T-helper 17 cell (primary cell): Measurements from ENCODE around the gene GNPAT. TPM values are rescaled to one million over a fixed set of nuclear protein-coding genes. Genes with fewer than 3 reads are reported as not detected.

Experiments
- ATAC-seq: fragments of 150-1000 bp; cut with Tn5 transposase; 2 replicates; pipeline ENCODE4 v1.10.0; 2021; ENCODE audit warnings: mild to moderate bottlenecking, moderate library complexity
- DNase-seq, 3 donors: peaks; one replicate each; pipeline versions ENCODE4 v3.0.0 to v3.0.0-alpha.2; 2020 to 2021
- H3K9me3 ChIP-seq: one replicate; pipeline ENCODE4 v1.7.0; 2013; ENCODE audit warnings: low read length, mild to moderate bottlenecking; ENCODE audit not compliant: control insufficient read depth, poor library complexity, severe bottlenecking
- H3K27ac Mint-ChIP-seq: one replicate; pipeline ENCODE4 v1.8.0; 2022; ENCODE audit warnings: mild to moderate bottlenecking, moderate library complexity, mixed read lengths
- H3K27me3 Mint-ChIP-seq: one replicate; pipeline ENCODE4 v1.8.0; 2022; ENCODE audit warnings: mixed read lengths
- H3K36me3 Mint-ChIP-seq: one replicate; pipeline ENCODE4 v1.8.0; 2022; ENCODE audit warnings: low read depth, mixed read lengths
- H3K4me1 Mint-ChIP-seq: one replicate; pipeline ENCODE4 v1.8.0; 2022; ENCODE audit warnings: mild to moderate bottlenecking, mixed read lengths
- H3K4me3 Mint-ChIP-seq: one replicate; pipeline ENCODE4 v1.8.0; 2022; ENCODE audit warnings: mild to moderate bottlenecking, moderate library complexity, mixed read lengths
- total RNA-seq, 4 donors: library from RNA in 2 of 4; stranded (reverse) in 2 of 4; gene quantifications; one replicate each; pipeline ENCODE4 v1.2.3 and lab custom pipeline; 2022 to 2026

GNPAT gene
- total RNA-seq, 2 donors from 2014 or later: 16.4 to 20.3 TPM

GRCh38 chr1:231238298-231238697 lies 2.7 kb upstream of the GNPAT start:
- H3K4me3 Mint-ChIP-seq: peak overlapping the region; percentile 55
- peaks cover 2% of the 10 kb centered on the region for H3K36me3 Mint-ChIP-seq
- DNase-seq (no peak), ATAC-seq (no peak)
- peaks cover 48% of the 10 kb centered on the region for H3K4me1 Mint-ChIP-seq
- no peak overlapping the region for H3K27ac Mint-ChIP-seq
- no peaks in the 10 kb centered on the region for H3K27me3 Mint-ChIP-seq
- H3K9me3 ChIP-seq: no peaks in the 10 kb centered on the region

DNA sequence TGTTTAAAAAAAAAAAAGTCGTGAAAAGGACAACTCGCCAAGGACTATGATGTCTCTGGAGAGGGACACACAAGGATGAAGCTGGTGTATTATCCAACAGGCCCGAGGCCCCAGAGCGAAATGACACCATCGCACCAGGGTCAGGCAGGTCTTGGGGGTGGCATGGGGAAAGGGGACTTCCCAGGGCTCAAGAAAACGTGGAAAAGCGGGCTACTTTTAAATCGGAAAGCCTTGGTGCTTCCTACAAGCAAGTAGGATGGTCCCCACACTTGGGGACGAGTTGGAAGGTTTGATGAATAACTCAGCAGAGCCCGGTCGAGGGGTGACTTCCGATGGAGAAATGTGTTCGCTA lies 505 bp upstream of the GNPAT start:
- Mint-ChIP-seq H3K27ac (peak overlapping the region; percentile 98), H3K4me1 (peaks cover 61% of the 10 kb centered on the region), H3K27me3 (no peaks in the 10 kb centered on the region), H3K36me3 (peaks cover 2% of the 10 kb centered on the region), H3K4me3 (peak overlapping the region; percentile 96)
- ATAC-seq (no peak), DNase-seq (no peak)
- H3K9me3 ChIP-seq: no peaks in the 10 kb centered on the region

- ATAC-seq (no peak), DNase-seq (no peak)
- peak overlapping the region; percentile 96 for H3K4me3 Mint-ChIP-seq
- no peaks in the 10 kb centered on the region for H3K9me3 ChIP-seq
- no peaks in the 10 kb centered on the region for H3K27me3 Mint-ChIP-seq
- H3K4me1 Mint-ChIP-seq: peaks cover 58% of the 10 kb centered on the region
- peak overlapping the region; percentile 98 for H3K27ac Mint-ChIP-seq
- H3K36me3 Mint-ChIP-seq: peaks cover 2% of the 10 kb centered on the region
These were observed 738 bp downstream of the GNPAT start for GRCh38 chr1:231241750-231242149.

DNA sequence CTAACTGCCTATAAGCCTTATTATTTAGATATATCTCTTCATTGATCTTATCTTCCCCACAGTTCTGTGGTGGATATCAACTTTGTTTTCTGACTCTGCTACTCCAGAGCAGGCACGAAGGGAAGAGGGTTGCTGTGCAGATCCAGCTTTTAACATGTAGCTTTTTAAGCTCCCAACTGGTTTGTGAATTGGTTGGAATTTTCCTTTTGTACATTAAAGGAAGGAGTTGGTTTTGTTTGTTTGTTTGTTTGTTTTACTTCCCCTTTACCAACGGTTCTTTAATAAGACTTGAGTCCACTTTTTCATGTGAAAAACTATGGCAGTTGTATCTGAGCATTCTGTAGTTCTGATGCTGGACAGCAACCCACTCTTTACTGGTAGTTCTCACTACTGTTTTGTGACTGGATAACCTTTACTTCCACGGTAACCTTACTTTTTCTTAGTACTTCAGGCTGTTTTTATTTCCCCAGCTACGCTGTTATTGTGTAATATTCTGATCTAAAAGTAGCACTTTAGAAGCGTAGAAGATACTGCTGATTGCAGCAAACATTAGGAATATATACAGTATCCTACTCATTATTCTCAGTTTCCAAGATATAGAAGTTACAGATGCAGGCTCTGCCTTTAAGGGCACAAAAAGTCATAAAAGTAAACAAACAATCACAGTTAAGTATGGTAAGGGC lies 1.6 kb downstream of the GNPAT start:
- H3K27me3 Mint-ChIP-seq: no peaks in the 10 kb centered on the region
- peaks cover 2% of the 10 kb centered on the region for H3K36me3 Mint-ChIP-seq
- H3K4me1 Mint-ChIP-seq: peaks cover 59% of the 10 kb centered on the region
- H3K27ac Mint-ChIP-seq: peak overlapping the region; percentile 98
- peak overlapping the region; percentile 96 for H3K4me3 Mint-ChIP-seq
- DNase-seq: no peak
- H3K9me3 ChIP-seq: no peaks in the 10 kb centered on the region
- ATAC-seq: no peak

DNA sequence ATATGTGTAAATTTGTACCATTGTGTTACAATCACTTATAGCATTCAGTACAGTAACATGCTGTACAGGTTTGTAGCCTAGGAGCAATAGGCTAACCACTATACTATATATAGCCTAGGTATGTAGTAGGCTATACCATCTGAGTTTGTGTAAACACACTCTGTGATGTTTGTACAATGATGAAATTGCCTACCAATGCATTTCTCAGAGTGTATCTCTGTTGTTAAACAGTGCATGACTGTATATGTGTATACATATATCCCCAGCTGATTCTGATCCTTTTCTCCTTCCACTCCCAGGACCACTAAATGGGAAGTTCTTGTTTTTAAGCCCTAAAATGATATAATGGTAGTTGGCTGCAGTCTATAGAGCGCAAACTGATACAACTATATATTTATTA lies 7.8 kb downstream of the GNPAT start:
- DNase-seq (no peak), ATAC-seq (no peak)
- H3K27me3 Mint-ChIP-seq: no peaks in the 10 kb centered on the region
- no peak overlapping the region for H3K4me3 Mint-ChIP-seq
- no peaks in the 10 kb centered on the region for H3K9me3 ChIP-seq
- peaks cover 12% of the 10 kb centered on the region for H3K36me3 Mint-ChIP-seq
- H3K27ac Mint-ChIP-seq: no peak overlapping the region
- H3K4me1 Mint-ChIP-seq: peaks cover 47% of the 10 kb centered on the region

GRCh38 chr1:231252336-231252735 lies 11.3 kb downstream of the GNPAT start:
- Mint-ChIP-seq H3K27ac (no peak overlapping the region), H3K27me3 (no peaks in the 10 kb centered on the region), H3K4me1 (peaks cover 29% of the 10 kb centered on the region), H3K36me3 (peaks cover 21% of the 10 kb centered on the region), H3K4me3 (no peak overlapping the region)
- DNase-seq (no peak), ATAC-seq (no peak)
- H3K9me3 ChIP-seq: no peaks in the 10 kb centered on the region

GRCh38 chr1:231260351-231260750 lies 19.3 kb downstream of the GNPAT start:
- Mint-ChIP-seq H3K4me3 (no peak overlapping the region), H3K27ac (no peak overlapping the region), H3K36me3 (peaks cover 12% of the 10 kb centered on the region), H3K27me3 (no peaks in the 10 kb centered on the region), H3K4me1 (no peaks in the 10 kb centered on the region)
- ATAC-seq (no peak), DNase-seq (no peak)
- no peaks in the 10 kb centered on the region for H3K9me3 ChIP-seq

DNA sequence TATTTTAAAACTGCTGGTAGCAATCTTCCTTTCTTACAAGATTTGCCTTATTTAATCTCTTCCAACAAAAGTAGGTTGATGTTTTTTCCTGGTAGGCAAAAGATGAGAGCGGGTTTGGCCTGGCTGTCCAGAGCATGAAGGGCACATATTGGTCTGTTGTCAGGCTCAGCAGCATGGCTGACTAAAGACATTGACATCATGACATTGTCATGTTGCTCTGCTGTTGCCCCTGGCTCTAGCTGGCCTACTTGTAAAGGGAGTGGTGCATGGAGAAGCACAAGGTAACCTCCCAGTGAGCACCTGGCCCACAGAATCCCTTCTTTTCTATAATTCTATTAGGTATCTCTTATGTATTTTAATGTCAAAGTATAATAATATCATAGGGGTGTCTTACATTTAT lies 23.6 kb downstream of the GNPAT start:
- H3K9me3 ChIP-seq: no peaks in the 10 kb centered on the region
- no peak overlapping the region for H3K4me3 Mint-ChIP-seq
- DNase-seq: no peak
- H3K4me1 Mint-ChIP-seq: no peaks in the 10 kb centered on the region
- no peak for ATAC-seq
- H3K27me3 Mint-ChIP-seq: no peaks in the 10 kb centered on the region
- H3K36me3 Mint-ChIP-seq: peaks cover 20% of the 10 kb centered on the region
- H3K27ac Mint-ChIP-seq: no peak overlapping the region

DNA sequence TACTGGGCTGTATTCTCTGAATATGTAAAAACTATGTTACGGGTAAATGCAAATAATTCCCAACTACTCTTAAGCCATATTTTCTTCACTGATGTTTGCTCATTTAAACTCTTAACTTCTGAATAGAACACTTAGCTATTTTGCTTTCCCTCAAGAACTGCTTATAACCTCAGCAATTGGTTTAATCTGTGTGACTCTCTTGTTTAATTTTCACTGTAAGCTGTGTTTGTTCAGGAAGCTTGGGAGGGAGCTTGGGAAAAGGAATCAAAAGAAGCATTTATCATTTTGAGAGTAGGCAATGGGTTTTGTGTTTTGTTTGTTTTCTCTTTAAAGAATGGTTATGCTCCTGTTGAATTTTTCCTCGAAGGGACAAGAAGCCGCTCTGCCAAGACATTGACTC lies 24.4 kb downstream of the GNPAT start:
- DNase-seq (no peak), ATAC-seq (no peak)
- no peaks in the 10 kb centered on the region for H3K27me3 Mint-ChIP-seq
- no peak overlapping the region for H3K27ac Mint-ChIP-seq
- H3K9me3 ChIP-seq: no peaks in the 10 kb centered on the region
- H3K4me1 Mint-ChIP-seq: no peaks in the 10 kb centered on the region
- H3K4me3 Mint-ChIP-seq: no peak overlapping the region
- peaks cover 20% of the 10 kb centered on the region for H3K36me3 Mint-ChIP-seq

DNA sequence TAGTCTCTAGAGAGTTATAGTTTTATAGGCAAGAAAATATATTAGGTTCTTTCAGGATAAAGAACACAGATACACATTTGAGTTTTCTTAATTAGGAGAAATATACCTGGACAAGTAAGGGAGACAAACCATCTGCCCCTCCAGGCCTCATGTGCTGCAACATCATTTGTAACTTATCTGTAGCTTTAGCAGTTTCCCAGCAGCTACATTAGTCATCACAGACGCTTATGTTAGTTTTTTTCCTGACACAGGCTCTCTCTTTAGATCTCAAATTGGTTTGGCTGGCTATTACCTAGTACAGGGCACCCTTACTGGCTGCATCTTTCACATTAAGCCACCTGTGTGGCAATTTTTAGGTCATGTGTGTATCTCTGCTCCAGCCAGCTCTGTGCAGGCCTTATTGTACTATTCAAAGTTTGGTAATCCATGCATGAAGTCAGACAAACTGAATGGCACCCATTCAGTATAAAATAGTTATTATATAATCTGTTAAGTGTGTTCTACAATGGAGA lies 25.9 kb downstream of the GNPAT start:
- Mint-ChIP-seq H3K4me1 (no peaks in the 10 kb centered on the region), H3K27me3 (no peaks in the 10 kb centered on the region), H3K4me3 (no peak overlapping the region), H3K27ac (no peak overlapping the region), H3K36me3 (peaks cover 20% of the 10 kb centered on the region)
- ATAC-seq (no peak), DNase-seq (no peak)
- no peaks in the 10 kb centered on the region for H3K9me3 ChIP-seq

DNA sequence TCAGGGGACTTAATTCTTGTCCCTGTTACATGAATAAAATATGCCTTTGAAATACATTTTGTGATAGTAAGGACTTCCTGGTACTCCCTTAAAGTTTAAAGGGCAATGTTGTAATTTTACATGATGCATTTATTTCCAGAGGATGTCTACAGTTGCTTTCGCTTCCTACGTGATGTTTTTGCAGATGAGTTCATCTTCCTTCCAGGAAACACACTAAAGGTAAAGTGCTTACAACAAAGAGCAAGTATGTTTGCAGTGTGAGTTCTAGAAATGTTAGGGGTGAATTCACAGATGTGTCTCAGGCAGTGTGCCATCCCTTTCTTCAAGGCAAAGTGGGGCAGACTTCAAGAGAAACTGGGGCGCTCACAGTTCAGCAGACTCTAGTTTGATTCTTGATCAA lies 31.2 kb downstream of the GNPAT start:
- peaks cover 5% of the 10 kb centered on the region for H3K4me1 Mint-ChIP-seq
- ATAC-seq (no peak), DNase-seq (no peak)
- no peak overlapping the region for H3K4me3 Mint-ChIP-seq
- no peaks in the 10 kb centered on the region for H3K27me3 Mint-ChIP-seq
- H3K36me3 Mint-ChIP-seq: peaks cover 25% of the 10 kb centered on the region
- no peaks in the 10 kb centered on the region for H3K9me3 ChIP-seq
- H3K27ac Mint-ChIP-seq: no peak overlapping the region

GRCh38 chr1:231272880-231273279 lies 31.9 kb downstream of the GNPAT start:
- no peaks in the 10 kb centered on the region for H3K9me3 ChIP-seq
- H3K4me3 Mint-ChIP-seq: no peak overlapping the region
- peaks cover 22% of the 10 kb centered on the region for H3K36me3 Mint-ChIP-seq
- H3K27ac Mint-ChIP-seq: no peak overlapping the region
- DNase-seq (no peak), ATAC-seq (no peak)
- H3K4me1 Mint-ChIP-seq: peaks cover 5% of the 10 kb centered on the region
- H3K27me3 Mint-ChIP-seq: no peaks in the 10 kb centered on the region

GRCh38 chr1:231274119-231274825 lies 33.3 kb downstream of the GNPAT start:
- no peaks in the 10 kb centered on the region for H3K9me3 ChIP-seq
- DNase-seq (no peak), ATAC-seq (no peak)
- Mint-ChIP-seq H3K4me3 (no peak overlapping the region), H3K27me3 (no peaks in the 10 kb centered on the region), H3K27ac (no peak overlapping the region), H3K4me1 (peaks cover 5% of the 10 kb centered on the region), H3K36me3 (peaks cover 19% of the 10 kb centered on the region)
